Progenitor cell of endocrine pancreas (in vitro differentiated cells): Measurements from ENCODE around the gene RALGPS1. TPM values are rescaled to one million over a fixed set of nuclear protein-coding genes. Genes with fewer than 3 reads are reported as not detected.

Experiments
- DNase-seq: peaks from one replicate; pipeline ENCODE4 v3.0.0; 2021; ENCODE audit warnings: low spot score; ENCODE audit not compliant: unreplicated experiment
- H3K27ac Mint-ChIP-seq: 2 replicates; pipeline ENCODE4 v1.8.0; 2021; ENCODE audit warnings: mild to moderate bottlenecking, moderate library complexity, mixed read lengths
- H3K27me3 Mint-ChIP-seq: 2 replicates; pipeline ENCODE4 v1.8.0; 2021; ENCODE audit warnings: mixed read lengths
- H3K36me3 Mint-ChIP-seq: 2 replicates; pipeline ENCODE4 v1.8.0; 2022; ENCODE audit warnings: mixed read lengths; ENCODE audit not compliant: insufficient read depth
- H3K4me1 Mint-ChIP-seq: 2 replicates; pipeline ENCODE4 v1.8.0; 2021; ENCODE audit warnings: low read depth, mixed read lengths
- H3K4me3 Mint-ChIP-seq: 2 replicates; pipeline ENCODE4 v1.8.0; 2021; ENCODE audit warnings: low read depth, mild to moderate bottlenecking, moderate library complexity, mixed read lengths
- H3K9me3 Mint-ChIP-seq: 2 replicates; pipeline ENCODE4 v1.8.0; 2021; ENCODE audit warnings: low read depth, mixed read lengths
- total RNA-seq: library from RNA; stranded (reverse); gene quantifications from 2 replicates; pipeline ENCODE4 v1.2.1, GENCODE V29; 2021
- TF ChIP-seq, protein P1 (sequence below): fragments of 200-600 bp; sonication (generic); IDR thresholded peaks from one replicate; pipeline ENCODE4 v1.5.0; 2021; ENCODE audit warnings: antibody characterized with exemption, mild to moderate bottlenecking; ENCODE audit not compliant: unreplicated experiment

RALGPS1 gene
- total RNA-seq, 1 donor from 2014 or later = 39.2 TPM

DNA sequence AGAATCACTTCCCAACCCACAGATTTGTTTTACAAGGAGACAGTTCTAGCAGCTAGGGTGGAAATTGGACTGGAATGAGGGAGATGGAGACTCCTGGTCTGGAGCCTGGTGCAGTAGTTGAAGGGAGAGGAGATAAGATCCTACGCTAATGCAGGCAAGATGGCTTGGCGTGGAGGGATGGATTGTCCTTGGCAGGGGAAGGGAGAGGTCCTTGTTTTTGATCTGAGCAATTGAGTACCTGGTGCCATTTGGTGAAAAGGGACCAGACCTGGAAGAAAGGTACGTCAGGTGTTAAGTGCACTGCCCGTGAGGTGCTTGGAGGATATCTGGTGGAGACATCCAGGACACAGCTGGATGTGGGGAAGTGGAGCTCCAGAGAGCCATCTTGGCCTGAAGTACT, 172.2 kb downstream of the RALGPS1 start:
- TF ChIP-seq, protein P1, sequence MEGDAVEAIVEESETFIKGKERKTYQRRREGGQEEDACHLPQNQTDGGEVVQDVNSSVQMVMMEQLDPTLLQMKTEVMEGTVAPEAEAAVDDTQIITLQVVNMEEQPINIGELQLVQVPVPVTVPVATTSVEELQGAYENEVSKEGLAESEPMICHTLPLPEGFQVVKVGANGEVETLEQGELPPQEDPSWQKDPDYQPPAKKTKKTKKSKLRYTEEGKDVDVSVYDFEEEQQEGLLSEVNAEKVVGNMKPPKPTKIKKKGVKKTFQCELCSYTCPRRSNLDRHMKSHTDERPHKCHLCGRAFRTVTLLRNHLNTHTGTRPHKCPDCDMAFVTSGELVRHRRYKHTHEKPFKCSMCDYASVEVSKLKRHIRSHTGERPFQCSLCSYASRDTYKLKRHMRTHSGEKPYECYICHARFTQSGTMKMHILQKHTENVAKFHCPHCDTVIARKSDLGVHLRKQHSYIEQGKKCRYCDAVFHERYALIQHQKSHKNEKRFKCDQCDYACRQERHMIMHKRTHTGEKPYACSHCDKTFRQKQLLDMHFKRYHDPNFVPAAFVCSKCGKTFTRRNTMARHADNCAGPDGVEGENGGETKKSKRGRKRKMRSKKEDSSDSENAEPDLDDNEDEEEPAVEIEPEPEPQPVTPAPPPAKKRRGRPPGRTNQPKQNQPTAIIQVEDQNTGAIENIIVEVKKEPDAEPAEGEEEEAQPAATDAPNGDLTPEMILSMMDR = no peak
- H3K27me3 Mint-ChIP-seq = no peaks in the 10 kb centered on the region
- no peaks in the 10 kb centered on the region for H3K4me1 Mint-ChIP-seq
- peaks cover 3% of the 10 kb centered on the region for H3K36me3 Mint-ChIP-seq
- no peak overlapping the region for H3K4me3 Mint-ChIP-seq
- H3K9me3 Mint-ChIP-seq = no peaks in the 10 kb centered on the region
- no peak overlapping the region for H3K27ac Mint-ChIP-seq
- DNase-seq = no peak

DNA sequence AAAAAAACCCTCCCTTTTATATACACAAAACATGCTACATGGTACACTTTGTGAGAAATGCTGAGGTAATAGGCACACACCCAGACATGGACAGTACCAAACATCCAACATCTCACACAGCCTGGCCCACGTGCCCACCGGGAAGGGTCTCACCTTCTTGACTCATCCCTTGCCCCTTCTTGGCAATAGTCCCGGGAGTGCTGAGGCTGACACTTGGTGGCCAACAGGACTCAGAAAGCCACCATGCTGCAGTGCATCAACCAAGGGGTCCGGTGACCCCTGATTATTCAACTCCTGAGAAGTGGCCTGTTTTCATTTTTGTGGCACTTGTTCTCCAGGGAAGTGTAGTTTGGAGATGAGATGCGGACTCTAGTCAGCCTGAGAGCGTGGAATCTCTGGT, 172.8 kb downstream of the RALGPS1 start:
- no peak for DNase-seq
- peaks cover 2% of the 10 kb centered on the region for H3K36me3 Mint-ChIP-seq
- H3K9me3 Mint-ChIP-seq = no peaks in the 10 kb centered on the region
- no peak overlapping the region for H3K27ac Mint-ChIP-seq
- H3K27me3 Mint-ChIP-seq = no peaks in the 10 kb centered on the region
- TF ChIP-seq, protein P1 = no peak
- no peak overlapping the region for H3K4me3 Mint-ChIP-seq
- H3K4me1 Mint-ChIP-seq = no peaks in the 10 kb centered on the region

DNA sequence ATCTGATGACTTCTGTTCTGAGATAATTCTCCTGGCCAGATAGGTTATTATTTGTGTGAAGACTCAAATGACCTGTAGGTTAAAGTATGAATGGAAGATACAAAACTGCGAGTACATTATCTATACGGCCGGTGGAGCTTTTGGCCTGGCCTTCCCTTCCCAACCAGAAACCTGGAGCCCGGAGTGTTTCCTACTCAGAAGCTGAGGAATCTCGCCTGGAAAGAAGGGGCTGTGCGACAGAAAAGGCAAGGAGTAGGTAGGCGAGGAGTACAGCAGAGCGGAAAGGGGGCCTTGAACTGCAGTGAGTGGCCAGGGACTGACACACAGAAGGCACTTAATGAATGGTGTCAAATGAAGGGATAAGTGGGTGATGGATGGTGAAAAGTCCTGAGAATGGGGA, 173.3 kb downstream of the RALGPS1 start:
- Mint-ChIP-seq H3K27me3 (no peaks in the 10 kb centered on the region), H3K4me1 (no peaks in the 10 kb centered on the region), H3K4me3 (no peak overlapping the region), H3K36me3 (peaks cover 2% of the 10 kb centered on the region), H3K9me3 (no peaks in the 10 kb centered on the region), H3K27ac (peak overlapping the region; percentile 58)
- TF ChIP-seq, protein P1 = no peak
- no peak for DNase-seq

DNA sequence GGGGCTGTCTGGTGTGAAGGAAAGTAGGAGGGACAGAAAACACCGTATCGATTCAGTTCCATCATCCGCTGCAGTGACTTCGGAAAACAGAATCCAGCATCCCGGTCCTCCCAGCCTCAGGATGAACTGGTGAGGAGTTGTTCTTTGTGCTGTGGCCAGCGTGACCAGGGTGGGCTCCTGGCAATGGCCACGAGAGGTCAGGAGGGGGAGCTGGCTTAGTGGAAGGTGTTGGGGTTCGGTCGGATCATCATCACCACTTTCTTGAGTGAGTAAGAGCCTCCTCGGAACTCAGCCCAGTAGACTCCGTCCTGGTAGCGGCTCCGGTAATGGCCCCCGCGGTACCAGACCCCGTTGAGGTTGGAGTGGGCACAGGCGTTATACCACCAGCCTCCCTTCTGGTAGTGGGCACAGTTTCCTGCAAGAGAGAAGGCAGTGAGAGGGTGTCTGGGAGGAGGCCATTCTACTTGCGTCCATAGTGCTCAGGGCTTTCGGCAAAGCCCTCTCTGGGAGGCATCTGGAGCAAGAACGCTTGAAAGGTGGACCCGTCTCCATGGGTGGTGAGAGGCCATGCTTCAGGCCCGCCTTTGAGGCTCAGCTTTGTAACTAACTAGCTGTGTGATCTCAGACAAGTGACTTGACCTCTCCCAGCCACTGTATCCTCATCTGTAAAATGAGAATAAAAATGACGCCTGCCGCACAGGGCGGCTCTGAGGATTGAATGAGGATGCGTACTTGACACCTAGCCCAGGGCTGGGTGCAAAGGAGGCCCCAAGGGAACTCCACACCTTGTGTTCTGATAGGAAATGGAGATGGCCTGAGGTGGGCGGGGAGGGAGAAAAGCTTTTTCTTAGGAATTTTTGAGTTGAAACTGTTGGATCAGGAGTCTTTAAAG, 174.4 kb downstream of the RALGPS1 start:
- TF ChIP-seq, protein P1 = no peak
- Mint-ChIP-seq H3K36me3 (peaks cover 2% of the 10 kb centered on the region), H3K4me3 (no peak overlapping the region), H3K9me3 (no peaks in the 10 kb centered on the region), H3K27me3 (no peaks in the 10 kb centered on the region), H3K4me1 (no peaks in the 10 kb centered on the region), H3K27ac (no peak overlapping the region)
- DNase-seq = no peak

DNA sequence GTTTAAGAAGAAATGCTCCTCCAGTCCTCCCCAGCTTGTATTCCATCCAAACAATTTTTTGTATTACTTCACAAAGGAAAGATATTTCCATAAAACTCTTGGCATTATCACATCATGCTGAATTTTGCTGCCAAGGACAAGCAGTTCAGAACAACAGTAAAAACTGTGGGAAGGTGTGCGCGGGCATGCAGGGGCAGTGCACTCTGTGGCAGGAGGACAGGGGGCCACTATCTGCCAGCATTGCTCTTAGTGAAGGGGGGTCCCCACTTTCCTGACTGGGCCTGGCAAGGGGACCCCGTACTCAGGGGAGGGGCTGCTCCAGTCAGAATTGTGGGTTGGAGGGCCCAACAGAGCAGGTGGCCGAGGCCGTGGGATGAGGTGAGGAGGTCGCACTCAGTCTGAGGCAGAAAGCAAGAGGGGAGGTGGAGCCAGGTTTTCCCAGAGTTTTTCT, 175.1 kb downstream of the RALGPS1 start:
- Mint-ChIP-seq H3K27me3 (no peaks in the 10 kb centered on the region), H3K4me3 (no peak overlapping the region), H3K27ac (no peak overlapping the region), H3K4me1 (no peaks in the 10 kb centered on the region), H3K9me3 (no peaks in the 10 kb centered on the region), H3K36me3 (peaks cover 2% of the 10 kb centered on the region)
- no peak for DNase-seq
- TF ChIP-seq, protein P1 = no peak
